Hepatocyte (in vitro differentiated cells): ENCODE measurements around the gene PTGDS. TPM values are rescaled to one million over a fixed set of nuclear protein-coding genes. Genes with fewer than 3 reads are reported as not detected.

Experiments used
- DNase-seq: peaks from one replicate; pipeline ENCODE4 v3.0.0-alpha.2; 2016; ENCODE audit warnings: low spot score
- H2AFZ ChIP-seq: fragments of 200-600 bp; sonication (generic); 2 replicates; pipeline ENCODE4 v1.6.0; 2016; ENCODE audit warnings: antibody characterized with exemption, mild to moderate bottlenecking
- H3K27ac ChIP-seq: fragments of 200-600 bp; sonication (generic); 2 replicates; pipeline ENCODE4 v1.5.1; 2016; ENCODE audit warnings: mild to moderate bottlenecking
- H3K27me3 ChIP-seq: fragments of 200-600 bp; sonication (generic); 2 replicates; pipeline ENCODE4 v1.6.1; 2016
- H3K36me3 ChIP-seq: fragments of 200-600 bp; sonication (generic); replicated peaks from 2 replicates; pipeline ENCODE4 v1.5.1; 2016; ENCODE audit warnings: low read depth; ENCODE audit not compliant: insufficient read depth
- H3K4me1 ChIP-seq: fragments of 200-600 bp; sonication (generic); 2 replicates; pipeline ENCODE4 v1.5.1; 2016; ENCODE audit warnings: mild to moderate bottlenecking, moderate library complexity; ENCODE audit not compliant: insufficient read depth
- H3K4me2 ChIP-seq: fragments of 200-600 bp; sonication (generic); 2 replicates; pipeline ENCODE4 v1.6.0; 2016
- H3K4me3 ChIP-seq: fragments of 200-600 bp; sonication (generic); 2 replicates; pipeline ENCODE4 v1.5.1; 2016; ENCODE audit warnings: mild to moderate bottlenecking
- H3K79me2 ChIP-seq: fragments of 200-600 bp; sonication (generic); 2 replicates; pipeline ENCODE4 v1.6.0; 2017; ENCODE audit warnings: mild to moderate bottlenecking
- H3K9me2 ChIP-seq: fragments of 200-600 bp; sonication (generic); replicated peaks from 2 replicates; pipeline ENCODE4 v1.6.0; 2017; ENCODE audit warnings: mild to moderate bottlenecking; ENCODE audit not compliant: insufficient read depth
- H3K9me3 ChIP-seq: fragments of 200-600 bp; sonication (generic); 2 replicates; pipeline ENCODE4 v1.5.1; 2016; ENCODE audit warnings: low read depth, mild to moderate bottlenecking
- H4K20me1 ChIP-seq: fragments of 200-600 bp; sonication (generic); 2 replicates; pipeline ENCODE4 v1.6.0; 2016; ENCODE audit warnings: mild to moderate bottlenecking; ENCODE audit not compliant: insufficient read depth, poor library complexity, severe bottlenecking
- EZH2 ChIP-seq: fragments of 200-600 bp; sonication (generic); IDR thresholded peaks from 2 replicates; pipeline ENCODE4 v1.6.1; 2016; ENCODE audit warnings: antibody characterized with exemption, mild to moderate bottlenecking, borderline replicate concordance
- EZH2phosphoT487 ChIP-seq: fragments of 200-600 bp; sonication (generic); IDR thresholded peaks from one replicate; pipeline ENCODE4 v1.6.1; 2018; ENCODE audit warnings: antibody characterized with exemption, mild to moderate bottlenecking, low read depth, moderate library complexity; ENCODE audit not compliant: unreplicated experiment, severe bottlenecking
- WGBS: methylation state at CpG from one replicate; pipeline ENCODE4 v1.1.6; 2016; ENCODE audit warnings: low lambda C conversion rate; ENCODE audit errors: missing lambda C conversion rate; 5-methylcytosine and 5-hydroxymethylcytosine counted together
- polyA plus RNA-seq: library from polyadenylated mRNA; unstranded; fragments of >200 nt; fragmentation: Nextera tagmentation; extraction: Ambion mirVana; gene quantifications from 2 replicates; pipeline ENCODE4 v1.2.1, GENCODE V29; 2016
- total RNA-seq: library from RNA; depleted of rRNA; stranded (reverse); fragments of >200 nt; gene quantifications from 2 replicates; pipeline ENCODE4 v1.2.3, GENCODE V29; 2014
- TF ChIP-seq, protein P1 (sequence below): fragments of 200-600 bp; sonication (generic); IDR thresholded peaks from 2 replicates; pipeline ENCODE4 v1.5.1; 2016; ENCODE audit warnings: antibody characterized with exemption, mild to moderate bottlenecking; ENCODE audit not compliant: poor library complexity

Gene PTGDS
- total and polyA plus RNA-seq, 2 experiments from 2014 or later: 56.0 to 290 TPM

DNA sequence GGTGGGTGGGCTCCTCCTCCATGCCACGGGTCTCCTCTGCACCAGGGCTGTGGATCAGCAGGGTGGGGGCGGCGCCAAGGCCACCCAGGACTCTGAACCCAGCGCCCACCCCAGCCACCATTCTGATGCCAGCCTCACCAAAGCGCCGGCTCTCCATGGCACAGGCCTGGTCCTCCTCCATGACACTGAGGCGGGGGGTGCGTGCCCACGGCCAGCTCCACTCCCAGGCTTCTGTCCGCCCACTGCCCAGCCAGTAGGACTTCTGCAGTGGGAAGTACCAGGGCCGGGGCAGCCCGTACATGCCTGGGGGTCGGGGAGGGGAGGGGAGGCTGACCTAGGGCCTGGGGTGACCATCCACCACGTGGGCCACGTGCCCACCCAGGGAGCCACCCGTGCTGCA lies 39.1 kb downstream of the PTGDS start:
- Histone ChIP-seq H2AFZ (no peak overlapping the region), H3K9me2 (no peaks in the 10 kb centered on the region), H3K79me2 (no peaks in the 10 kb centered on the region), H3K9me3 (no peaks in the 10 kb centered on the region), H4K20me1 (no peaks in the 10 kb centered on the region), H3K4me3 (no peak overlapping the region), H3K4me2 (no peak overlapping the region), H3K36me3 (no peaks in the 10 kb centered on the region), H3K27ac (no peak overlapping the region), H3K4me1 (no peaks in the 10 kb centered on the region), H3K27me3 (no peaks in the 10 kb centered on the region)
- WGBS: 97% methylated on average over 13 of the region's 16 CpGs
- no peak for DNase-seq
- TF ChIP-seq EZH2 (no peak), EZH2phosphoT487 (no peak)
- TF ChIP-seq, protein P1, sequence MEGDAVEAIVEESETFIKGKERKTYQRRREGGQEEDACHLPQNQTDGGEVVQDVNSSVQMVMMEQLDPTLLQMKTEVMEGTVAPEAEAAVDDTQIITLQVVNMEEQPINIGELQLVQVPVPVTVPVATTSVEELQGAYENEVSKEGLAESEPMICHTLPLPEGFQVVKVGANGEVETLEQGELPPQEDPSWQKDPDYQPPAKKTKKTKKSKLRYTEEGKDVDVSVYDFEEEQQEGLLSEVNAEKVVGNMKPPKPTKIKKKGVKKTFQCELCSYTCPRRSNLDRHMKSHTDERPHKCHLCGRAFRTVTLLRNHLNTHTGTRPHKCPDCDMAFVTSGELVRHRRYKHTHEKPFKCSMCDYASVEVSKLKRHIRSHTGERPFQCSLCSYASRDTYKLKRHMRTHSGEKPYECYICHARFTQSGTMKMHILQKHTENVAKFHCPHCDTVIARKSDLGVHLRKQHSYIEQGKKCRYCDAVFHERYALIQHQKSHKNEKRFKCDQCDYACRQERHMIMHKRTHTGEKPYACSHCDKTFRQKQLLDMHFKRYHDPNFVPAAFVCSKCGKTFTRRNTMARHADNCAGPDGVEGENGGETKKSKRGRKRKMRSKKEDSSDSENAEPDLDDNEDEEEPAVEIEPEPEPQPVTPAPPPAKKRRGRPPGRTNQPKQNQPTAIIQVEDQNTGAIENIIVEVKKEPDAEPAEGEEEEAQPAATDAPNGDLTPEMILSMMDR: no peak

DNA sequence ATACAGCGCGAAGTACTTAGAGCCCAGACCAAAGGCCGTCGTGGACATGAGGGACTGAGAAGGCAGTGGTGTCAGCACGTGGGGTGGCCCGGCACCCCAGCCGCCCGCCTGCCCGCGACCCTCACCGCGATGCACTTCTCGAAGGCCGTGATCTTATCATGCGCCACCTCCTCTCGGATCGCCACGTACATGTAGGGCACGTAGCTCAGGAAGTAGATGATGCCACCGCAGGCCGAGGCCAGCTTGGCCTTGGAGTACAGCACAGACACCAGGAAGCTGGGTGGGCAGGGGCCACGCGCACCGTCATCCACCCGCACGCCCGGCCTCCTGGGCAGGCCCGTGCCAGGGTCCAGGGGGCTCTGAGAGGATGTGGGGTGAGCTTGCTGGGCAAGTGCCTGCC lies 39.8 kb downstream of the PTGDS start:
- H3K9me3 ChIP-seq: no peaks in the 10 kb centered on the region
- no peaks in the 10 kb centered on the region for H3K4me1 ChIP-seq
- H3K4me2 ChIP-seq: no peak overlapping the region
- H2AFZ ChIP-seq: no peak overlapping the region
- H3K9me2 ChIP-seq: no peaks in the 10 kb centered on the region
- DNase-seq: no peak
- no peak overlapping the region for H3K27ac ChIP-seq
- no peaks in the 10 kb centered on the region for H4K20me1 ChIP-seq
- 96% methylated on average over 28 of the region's 28 CpGs for WGBS
- no peaks in the 10 kb centered on the region for H3K79me2 ChIP-seq
- H3K4me3 ChIP-seq: no peak overlapping the region
- TF ChIP-seq, protein P1: no peak
- no peak for TF ChIP-seq EZH2
- no peak for TF ChIP-seq EZH2phosphoT487
- no peaks in the 10 kb centered on the region for H3K36me3 ChIP-seq
- no peaks in the 10 kb centered on the region for H3K27me3 ChIP-seq

DNA sequence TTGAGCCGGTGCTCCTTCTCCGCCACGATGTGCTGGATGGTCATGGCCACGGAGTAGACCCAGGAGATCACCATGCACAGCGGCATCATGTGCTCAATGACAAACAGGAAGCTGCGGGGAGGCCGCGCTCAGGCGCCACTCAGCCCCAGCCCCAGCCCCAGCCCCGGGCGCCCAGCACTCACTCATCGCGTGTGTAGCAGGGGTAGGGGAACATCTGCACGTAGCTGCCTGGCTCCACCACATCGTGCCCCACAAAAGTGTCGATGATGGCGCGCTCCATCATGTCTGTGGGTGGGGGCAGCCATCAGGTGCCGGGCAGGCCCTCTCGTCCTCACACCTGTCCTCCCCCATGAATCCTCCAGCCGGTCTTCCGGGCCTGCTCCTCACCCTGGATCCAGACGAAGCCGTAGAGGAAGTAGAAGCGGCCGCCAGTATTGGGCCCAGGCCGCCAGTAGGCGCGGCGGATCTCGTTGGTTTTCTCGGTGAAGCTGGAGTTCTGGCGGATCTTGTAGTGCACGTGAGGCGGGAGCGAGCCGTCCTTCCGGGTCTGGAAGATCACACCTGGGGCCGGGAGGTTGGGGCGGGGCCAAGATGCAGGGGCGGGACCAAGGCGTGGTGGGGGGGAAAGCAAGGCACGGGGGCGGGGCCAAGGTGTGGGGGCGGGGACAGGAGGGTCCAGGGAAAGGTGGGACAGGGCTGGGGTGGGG lies 40.6 kb downstream of the PTGDS start:
- H2AFZ ChIP-seq: no peak overlapping the region
- WGBS: 98% methylated on average over 37 of the region's 45 CpGs
- TF ChIP-seq EZH2: no peak
- TF ChIP-seq, protein P1: no peak
- TF ChIP-seq EZH2phosphoT487: no peak

More for the DNA sequence above, 40.6 kb downstream of the PTGDS start:
- Histone ChIP-seq H3K4me3 (no peak overlapping the region), H4K20me1 (no peaks in the 10 kb centered on the region), H3K4me2 (no peak overlapping the region), H3K27me3 (no peaks in the 10 kb centered on the region), H3K27ac (no peak overlapping the region), H3K36me3 (no peaks in the 10 kb centered on the region), H3K79me2 (no peaks in the 10 kb centered on the region), H3K9me2 (no peaks in the 10 kb centered on the region), H3K9me3 (no peaks in the 10 kb centered on the region), H3K4me1 (no peaks in the 10 kb centered on the region)
- DNase-seq: no peak
